ENCODE data around the gene COBL.

The COBL gene

GRCh38 chr7:51286401-51286800, 30.2 kb downstream of the COBL start:
- FAIRE-seq, result no peak

GRCh38 chr7:51280156-51280555, 36.5 kb downstream of the COBL start:
- FAIRE-seq (no peak), DNase-seq (ENCODE audit: extremely low spot score, insufficient read length, low read depth) (no peak)

More at GRCh38 chr7:51286401-51286800, 30.2 kb downstream of the COBL start:
- DNase-seq (ENCODE audit: extremely low spot score, insufficient read length, low read depth), result no peak

DNA sequence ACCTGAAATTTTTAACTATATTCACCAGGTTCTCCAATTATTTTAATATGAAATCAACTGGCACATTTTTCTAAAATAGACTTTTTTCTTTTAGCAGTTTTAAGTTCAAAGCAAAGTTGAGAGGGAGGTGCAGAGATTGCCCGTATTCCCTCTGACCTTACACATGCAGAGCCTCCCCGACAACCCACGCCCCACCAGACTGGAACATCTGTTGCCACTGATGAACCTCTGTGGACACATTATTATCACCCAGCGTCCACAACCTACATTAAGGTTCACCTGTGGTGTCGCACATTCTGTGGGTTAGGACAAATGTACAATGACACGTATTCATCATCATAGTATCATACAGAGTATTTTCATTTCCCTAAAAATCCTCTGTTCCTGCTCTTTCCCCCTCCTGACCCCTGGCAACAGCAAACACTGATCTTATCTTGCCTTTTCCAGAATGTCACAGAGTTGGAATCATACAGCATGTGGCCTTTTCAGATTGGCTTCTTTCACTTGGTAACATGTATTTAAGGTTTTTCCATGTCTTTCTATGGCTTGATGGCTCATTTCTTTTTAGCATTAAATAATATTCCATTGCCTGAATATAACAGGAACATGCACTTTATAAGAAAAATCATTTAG, 37.1 kb downstream of the COBL start:
- FAIRE-seq (no peak), DNase-seq (ENCODE audit: extremely low spot score, insufficient read length, low read depth) (no peak)

GRCh38 chr7:51278797-51279196, 37.8 kb downstream of the COBL start:
- FAIRE-seq (no peak), DNase-seq (ENCODE audit: extremely low spot score, insufficient read length, low read depth) (no peak)

DNA sequence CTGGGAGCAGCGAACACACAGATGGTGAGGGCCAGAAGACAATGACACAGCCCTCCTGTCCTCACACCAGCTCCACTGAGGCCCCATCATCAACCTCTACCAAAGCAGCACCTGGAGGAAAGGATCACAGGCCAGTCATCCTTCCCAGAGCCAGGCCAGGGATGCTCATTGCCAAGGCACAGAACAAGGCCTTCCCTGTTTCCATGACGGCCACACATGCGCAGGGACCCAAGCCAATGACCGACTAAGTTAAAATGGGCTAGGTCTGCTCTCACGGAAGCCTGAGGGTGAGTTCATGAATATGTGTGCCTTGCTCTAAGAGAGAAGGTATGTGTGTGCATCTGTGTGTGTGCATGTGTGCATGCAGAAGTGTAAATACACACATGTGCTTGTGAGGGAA, 39.6 kb downstream of the COBL start:
- DNase-seq (ENCODE audit: extremely low spot score, insufficient read length, low read depth), result no peak

GRCh38 chr7:51276091-51276605, 40.5 kb downstream of the COBL start:
- FAIRE-seq, result no peak

More for the DNA sequence above, 39.6 kb downstream of the COBL start:
- no peak for FAIRE-seq

DNA sequence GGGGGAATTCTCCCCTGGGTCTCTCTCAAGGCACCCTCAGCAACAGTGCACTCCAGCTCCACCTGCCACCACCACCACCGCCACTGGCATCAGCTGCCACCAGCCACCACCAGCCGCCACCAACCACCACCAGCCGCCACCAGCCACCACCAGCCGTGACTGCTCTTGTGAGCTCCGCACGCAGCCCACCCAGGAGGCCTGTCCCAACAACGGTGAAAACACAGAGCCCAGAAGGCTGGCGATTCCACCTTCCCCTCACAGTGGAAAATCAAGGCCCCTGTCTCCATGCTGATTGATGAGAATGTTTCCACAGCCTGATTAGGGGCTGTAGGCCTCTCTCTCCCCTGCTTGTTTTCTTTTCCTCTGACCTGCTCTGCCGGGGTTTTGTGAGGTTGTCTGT, 41.1 kb downstream of the COBL start:
- DNase-seq (ENCODE audit: extremely low spot score, insufficient read length, low read depth) (no peak), FAIRE-seq (no peak)

More at GRCh38 chr7:51276091-51276605, 40.5 kb downstream of the COBL start:
- no peak for DNase-seq (ENCODE audit: extremely low spot score, insufficient read length, low read depth)

DNA sequence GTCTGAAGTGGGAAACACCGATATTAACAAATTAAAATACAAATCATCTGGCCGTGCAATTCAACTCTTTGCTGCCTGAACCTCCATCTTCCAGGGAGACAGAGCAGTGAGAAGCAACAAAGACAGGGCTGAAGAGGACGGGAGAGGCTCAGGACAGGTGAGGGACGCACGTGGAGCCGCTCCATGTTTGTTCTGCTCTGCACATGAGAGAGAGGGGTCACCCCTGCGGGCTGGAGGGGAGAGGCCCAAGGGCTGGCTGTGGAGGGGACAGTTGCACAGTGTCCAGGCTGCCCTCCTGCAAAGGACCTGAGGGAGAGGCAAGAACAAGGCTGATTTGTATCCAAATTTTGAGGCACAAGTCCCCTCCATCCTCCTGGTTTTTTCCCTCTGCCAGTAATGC, 41.7 kb downstream of the COBL start:
- FAIRE-seq (no peak), DNase-seq (ENCODE audit: extremely low spot score, insufficient read length, low read depth) (no peak)

- DNase-seq (ENCODE audit: extremely low spot score, insufficient read length, low read depth), result no peak
- no peak for FAIRE-seq
These were observed 42.6 kb downstream of the COBL start for GRCh38 chr7:51274001-51274400.

GRCh38 chr7:51273360-51273759, 43.2 kb downstream of the COBL start:
- no peak for FAIRE-seq
- no peak for DNase-seq (ENCODE audit: extremely low spot score, insufficient read length, low read depth)

DNA sequence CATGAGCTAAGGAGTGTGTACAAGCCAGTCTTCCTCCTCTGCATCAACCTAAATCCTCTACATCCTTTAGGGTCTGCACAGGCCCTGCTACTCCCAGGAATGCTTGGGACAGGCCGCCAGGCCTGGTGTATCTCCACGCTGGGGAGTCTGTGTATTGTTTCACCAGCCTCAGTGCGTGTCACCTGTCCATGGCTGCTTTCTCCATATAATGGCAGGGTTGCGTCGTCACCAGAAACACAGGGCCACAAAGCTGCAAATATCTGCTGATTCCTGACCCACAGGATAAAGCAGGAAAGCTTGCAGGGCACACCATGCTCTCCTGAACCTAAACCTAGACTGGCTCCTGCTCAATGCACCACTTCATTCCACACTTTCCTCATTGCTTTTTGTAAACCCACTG, 45.6 kb downstream of the COBL start:
- no peak for FAIRE-seq
- DNase-seq (ENCODE audit: extremely low spot score, insufficient read length, low read depth), result no peak

GRCh38 chr7:51269911-51270310, 46.7 kb downstream of the COBL start:
- DNase-seq (ENCODE audit: extremely low spot score, insufficient read length, low read depth) (no peak), FAIRE-seq (no peak)

GRCh38 chr7:51269321-51269720, 47.3 kb downstream of the COBL start:
- DNase-seq (ENCODE audit: extremely low spot score, insufficient read length, low read depth) (no peak), FAIRE-seq (no peak)

DNA sequence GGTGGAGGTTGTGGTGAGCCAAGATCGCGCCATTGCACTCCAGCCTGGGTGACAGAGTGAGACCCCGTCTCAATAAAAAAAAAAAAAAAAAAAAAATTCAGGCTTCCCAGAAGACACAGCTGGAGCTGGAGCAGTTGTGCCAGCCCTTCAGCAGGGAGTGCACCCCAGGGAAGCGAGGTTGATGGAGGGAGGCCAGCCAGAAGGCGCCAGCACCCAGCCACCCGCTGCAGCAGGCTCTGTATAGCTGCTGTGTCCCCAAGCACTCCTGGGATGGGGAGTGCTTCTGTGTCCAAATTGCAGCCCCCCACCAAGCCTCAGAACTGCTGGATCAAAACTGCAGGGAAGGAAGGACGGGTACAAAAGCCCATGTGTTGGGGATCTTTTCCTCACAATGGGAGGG, 47.8 kb downstream of the COBL start:
- FAIRE-seq (no peak), DNase-seq (ENCODE audit: extremely low spot score, insufficient read length, low read depth) (no peak)

- FAIRE-seq (no peak), DNase-seq (ENCODE audit: extremely low spot score, insufficient read length, low read depth) (no peak)
These were observed 49.4 kb downstream of the COBL start for GRCh38 chr7:51267169-51267568.

DNA sequence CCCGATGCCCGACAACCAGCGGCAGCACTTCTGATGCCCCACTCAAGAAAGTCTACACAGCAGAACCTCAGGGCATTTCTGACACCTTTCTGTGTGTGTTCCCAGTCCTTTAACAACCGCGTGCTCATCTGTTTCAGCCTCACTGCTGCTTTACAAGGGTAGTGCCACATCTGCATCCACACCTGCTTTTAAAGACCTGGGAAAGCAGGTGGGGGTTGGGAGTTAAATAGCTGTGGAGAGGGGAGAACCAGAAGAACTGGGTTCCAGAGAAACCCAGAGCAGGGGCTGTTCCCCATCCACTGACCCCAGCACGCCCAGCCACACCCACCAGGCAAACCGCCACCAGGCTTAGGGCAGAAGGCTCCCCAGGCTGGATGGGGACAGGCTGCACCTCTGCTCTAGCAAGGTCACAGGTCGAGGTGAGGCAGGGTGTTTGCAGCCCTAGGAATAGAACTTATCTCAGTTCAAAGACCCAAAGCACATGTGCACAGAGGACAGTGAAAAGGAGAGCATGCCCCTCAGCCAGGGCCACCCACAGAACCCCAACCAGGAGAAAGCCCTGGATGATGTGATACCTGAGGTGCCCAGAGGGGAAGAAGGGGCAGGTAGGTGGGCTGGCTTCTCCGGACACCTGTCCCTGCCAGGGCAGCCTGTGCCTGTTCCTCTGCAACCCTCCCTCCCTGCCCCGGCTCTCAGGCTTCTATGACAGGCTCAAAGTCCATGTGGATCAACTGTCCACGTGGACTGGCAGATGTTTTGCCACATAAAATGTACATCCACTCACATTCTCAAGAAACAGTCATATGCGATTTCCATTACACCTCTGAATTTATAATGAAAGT, 51.3 kb downstream of the COBL start:
- DNase-seq (ENCODE audit: extremely low spot score, insufficient read length, low read depth), result no peak

DNA sequence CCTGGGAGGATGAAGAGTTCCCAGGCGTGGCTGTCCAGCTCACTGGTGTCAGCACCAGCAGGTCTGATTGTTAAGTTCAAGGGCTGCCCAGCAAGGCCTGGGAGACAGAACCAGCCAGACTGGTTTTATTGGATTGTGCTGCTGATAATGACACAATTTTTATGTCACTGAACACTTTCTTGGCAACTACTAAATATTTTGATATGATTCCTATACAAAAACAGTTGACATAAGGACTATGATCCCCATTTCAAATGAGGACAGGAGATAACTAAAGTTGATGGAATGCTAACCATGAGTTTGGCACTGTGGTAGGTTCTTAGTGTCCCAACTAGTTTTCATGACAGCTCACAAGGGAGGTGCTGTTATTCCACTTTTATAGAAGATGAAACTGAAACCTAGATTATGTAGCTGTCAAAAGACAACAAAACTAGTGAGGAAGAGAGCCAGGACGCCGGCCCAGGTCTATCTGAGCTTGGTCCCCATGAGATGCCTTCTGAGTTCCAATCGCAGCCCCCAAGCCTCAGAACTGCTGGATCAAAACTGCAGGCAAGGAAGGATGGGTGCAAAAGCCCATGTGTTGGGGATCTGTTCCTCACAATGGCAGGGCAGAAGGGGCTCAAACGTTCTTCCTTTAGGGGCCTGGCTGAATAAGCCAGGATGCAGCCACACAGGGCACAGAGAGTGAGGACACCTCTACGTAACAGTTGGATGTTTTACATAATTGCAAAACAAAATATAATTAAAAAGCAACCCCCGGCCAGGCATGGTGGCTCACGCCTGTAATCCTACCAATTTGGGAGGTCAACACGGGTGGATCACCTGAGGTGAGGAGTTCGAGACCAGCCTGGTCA, 52.8 kb downstream of the COBL start:
- no peak for FAIRE-seq

More for the DNA sequence above, 51.3 kb downstream of the COBL start:
- no peak for FAIRE-seq

GRCh38 chr7:51262796-51263531, 53.6 kb downstream of the COBL start:
- FAIRE-seq, result no peak
- no peak for DNase-seq (ENCODE audit: extremely low spot score, insufficient read length, low read depth)

More for the DNA sequence above, 52.8 kb downstream of the COBL start:
- DNase-seq (ENCODE audit: extremely low spot score, insufficient read length, low read depth), result no peak

- FAIRE-seq (no peak), DNase-seq (ENCODE audit: extremely low spot score, insufficient read length, low read depth) (no peak)
These were observed 54.4 kb downstream of the COBL start for GRCh38 chr7:51261950-51262795.
